Measurements from ENCODE around the gene UBR7. TPM values are rescaled to one million over a fixed set of nuclear protein-coding genes. Genes with fewer than 3 reads are reported as not detected.

Gene UBR7
- total RNA-seq, 1 experiment from 2014 or later, result 23.9 TPM

DNA sequence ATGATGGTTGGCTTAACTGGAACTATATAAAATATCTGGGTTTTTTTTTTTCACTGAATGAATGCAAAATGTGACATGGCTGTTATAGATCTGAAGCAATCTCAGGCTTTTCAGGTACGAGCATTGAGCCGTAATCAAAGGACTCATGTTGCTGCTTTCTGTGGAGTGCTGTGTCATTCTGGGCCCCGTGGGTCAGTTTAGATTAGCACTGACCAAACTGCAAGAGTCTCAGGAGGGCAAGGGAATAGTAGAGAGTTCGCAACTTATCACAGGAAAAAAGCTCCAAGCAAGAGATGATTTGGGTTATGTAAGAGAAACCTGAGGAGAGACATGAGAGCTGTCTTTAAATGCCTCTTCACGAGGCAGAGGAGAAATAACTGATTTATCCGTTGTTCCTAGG lies 59.1 kb downstream of the UBR7 start:
- DNase-seq (ENCODE audit: low read depth, low spot score) (no peak), ATAC-seq (no peak)
- no peak overlapping the region for H3K4me2 ChIP-seq (ENCODE audit: low read length)
- no peak overlapping the region for H3K4me3 ChIP-seq (replicated peaks in 1 of 2; ENCODE audit: low read depth in 1 of 2, low read length in 2 of 2)
- intact Hi-C loops (cut with micrococcal nuclease), result no loop called here
- peaks cover 13% of the 10 kb centered on the region; the same call in 1 of the 2 replicates for H3K79me2 ChIP-seq (ENCODE audit: insufficient read depth, low read length)
- POLR2A ChIA-PET, result no interaction called here
- H2AFZ ChIP-seq (ENCODE audit: low read depth, low read length, poor library complexity, severe bottlenecking), result no peak overlapping the region
- no peaks in the 10 kb centered on the region for H3K9me2 ChIP-seq (ENCODE audit: insufficient read depth)
- H3K9ac ChIP-seq (ENCODE audit: low read length), result no peak overlapping the region
- H3K36me3 ChIP-seq (ENCODE audit: control insufficient read depth in 1 of 2, insufficient read depth in 2 of 2, low read length in 2 of 2), result no peaks in the 10 kb centered on the region
- H3K4me1 ChIP-seq (ENCODE audit: control insufficient read depth in 1 of 2, insufficient read depth in 2 of 2, low read length in 2 of 2), result peaks cover 4 to 21% of the 10 kb centered on the region in 2 experiments; a peak in 1 of 4 replicates
- H3K27ac ChIP-seq (ENCODE audit: low read depth, low read length), result no peak overlapping the region
- CTCF ChIA-PET, result no interaction called here
- RAD21 ChIA-PET (ENCODE audit: low non-redundant PET in 1 of 2, low total read pairs in 2 of 2, uncharacterized antibody in 2 of 2, unreplicated experiment in 2 of 2), result no interaction called here
- TF ChIP-seq ZFX (IDR thresholded peaks at IDR 0.05) (no peak), SP1 (IDR thresholded peaks at IDR 0.05; ENCODE audit: low read depth) (no peak), ZNF274 (IDR thresholded peaks at IDR 0.05; ENCODE audit: low read depth, low read length) (no peak), YY1 (IDR thresholded peaks at IDR 0.05; ENCODE audit: extremely low read depth, insufficient replicate concordance, low read depth, low read length) (no peak), TCF7L2 (IDR thresholded peaks at IDR 0.05; ENCODE audit: borderline replicate concordance, extremely low read depth, insufficient read depth, insufficient read length) (no peak)
- TF ChIP-seq, protein P1, sequence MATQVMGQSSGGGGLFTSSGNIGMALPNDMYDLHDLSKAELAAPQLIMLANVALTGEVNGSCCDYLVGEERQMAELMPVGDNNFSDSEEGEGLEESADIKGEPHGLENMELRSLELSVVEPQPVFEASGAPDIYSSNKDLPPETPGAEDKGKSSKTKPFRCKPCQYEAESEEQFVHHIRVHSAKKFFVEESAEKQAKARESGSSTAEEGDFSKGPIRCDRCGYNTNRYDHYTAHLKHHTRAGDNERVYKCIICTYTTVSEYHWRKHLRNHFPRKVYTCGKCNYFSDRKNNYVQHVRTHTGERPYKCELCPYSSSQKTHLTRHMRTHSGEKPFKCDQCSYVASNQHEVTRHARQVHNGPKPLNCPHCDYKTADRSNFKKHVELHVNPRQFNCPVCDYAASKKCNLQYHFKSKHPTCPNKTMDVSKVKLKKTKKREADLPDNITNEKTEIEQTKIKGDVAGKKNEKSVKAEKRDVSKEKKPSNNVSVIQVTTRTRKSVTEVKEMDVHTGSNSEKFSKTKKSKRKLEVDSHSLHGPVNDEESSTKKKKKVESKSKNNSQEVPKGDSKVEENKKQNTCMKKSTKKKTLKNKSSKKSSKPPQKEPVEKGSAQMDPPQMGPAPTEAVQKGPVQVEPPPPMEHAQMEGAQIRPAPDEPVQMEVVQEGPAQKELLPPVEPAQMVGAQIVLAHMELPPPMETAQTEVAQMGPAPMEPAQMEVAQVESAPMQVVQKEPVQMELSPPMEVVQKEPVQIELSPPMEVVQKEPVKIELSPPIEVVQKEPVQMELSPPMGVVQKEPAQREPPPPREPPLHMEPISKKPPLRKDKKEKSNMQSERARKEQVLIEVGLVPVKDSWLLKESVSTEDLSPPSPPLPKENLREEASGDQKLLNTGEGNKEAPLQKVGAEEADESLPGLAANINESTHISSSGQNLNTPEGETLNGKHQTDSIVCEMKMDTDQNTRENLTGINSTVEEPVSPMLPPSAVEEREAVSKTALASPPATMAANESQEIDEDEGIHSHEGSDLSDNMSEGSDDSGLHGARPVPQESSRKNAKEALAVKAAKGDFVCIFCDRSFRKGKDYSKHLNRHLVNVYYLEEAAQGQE (IDR thresholded peaks at IDR 0.05; ENCODE audit: low read depth), result no peak
- TF ChIP-seq, protein P2, sequence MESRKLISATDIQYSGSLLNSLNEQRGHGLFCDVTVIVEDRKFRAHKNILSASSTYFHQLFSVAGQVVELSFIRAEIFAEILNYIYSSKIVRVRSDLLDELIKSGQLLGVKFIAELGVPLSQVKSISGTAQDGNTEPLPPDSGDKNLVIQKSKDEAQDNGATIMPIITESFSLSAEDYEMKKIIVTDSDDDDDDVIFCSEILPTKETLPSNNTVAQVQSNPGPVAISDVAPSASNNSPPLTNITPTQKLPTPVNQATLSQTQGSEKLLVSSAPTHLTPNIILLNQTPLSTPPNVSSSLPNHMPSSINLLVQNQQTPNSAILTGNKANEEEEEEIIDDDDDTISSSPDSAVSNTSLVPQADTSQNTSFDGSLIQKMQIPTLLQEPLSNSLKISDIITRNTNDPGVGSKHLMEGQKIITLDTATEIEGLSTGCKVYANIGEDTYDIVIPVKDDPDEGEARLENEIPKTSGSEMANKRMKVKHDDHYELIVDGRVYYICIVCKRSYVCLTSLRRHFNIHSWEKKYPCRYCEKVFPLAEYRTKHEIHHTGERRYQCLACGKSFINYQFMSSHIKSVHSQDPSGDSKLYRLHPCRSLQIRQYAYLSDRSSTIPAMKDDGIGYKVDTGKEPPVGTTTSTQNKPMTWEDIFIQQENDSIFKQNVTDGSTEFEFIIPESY (IDR thresholded peaks at IDR 0.05; ENCODE audit: extremely low read depth, insufficient replicate concordance, low read length), result no peak
- no TSS peak for BruUV-seq (replicated peaks)
- no peaks in the 10 kb centered on the region for H4K20me1 ChIP-seq (ENCODE audit: insufficient read depth)
- no peaks in the 10 kb centered on the region for H3K27me3 ChIP-seq (ENCODE audit: insufficient read depth, low read length)
- H3K9me3 ChIP-seq (ENCODE audit: control insufficient read depth in 1 of 2, insufficient read depth in 1 of 2, low read depth in 1 of 2, low read length in 2 of 2), result no peaks in the 10 kb centered on the region
